ENCODE data around the gene SLC27A5.

GRCh38 chr19:58538257-58539168 lies 26.7 kb upstream of the SLC27A5 start:
- TF ChIP-seq CTCF (IDR thresholded peaks at IDR 0.05) (no peak), POLR2A (IDR thresholded peaks at IDR 0.05) (peak; percentile 30 to 35)

Measured in uterus (tissue), 2 donors.